SH-SY5Y (cell line): Measurements from ENCODE around the gene UNC13A.

Experiments used
- GATA2 ChIP-seq: IDR thresholded peaks from 2 replicates; pipeline ENCODE4 v1.6.1; 2011; ENCODE audit warnings: mild to moderate bottlenecking, low read depth, low read length
- GATA3 ChIP-seq: IDR thresholded peaks from 2 replicates; pipeline ENCODE4 v1.6.1; 2011; ENCODE audit warnings: low read depth, mild to moderate bottlenecking, low read length, moderate library complexity

- TF ChIP-seq GATA2 (no peak; the same call in 1 of the 2 replicates), GATA3 (no peak)
Observed at GRCh38 chr19:17577457-17578097, 110.6 kb downstream of the UNC13A start.
